ENCODE data around the gene CLDND1. TPM values are rescaled to one million over a fixed set of nuclear protein-coding genes. Genes with fewer than 3 reads are reported as not detected.
A peak's percentile ranks its signal among the peaks of the same experiment; 100 is the strongest.

Gene CLDND1
- total RNA-seq, 8 experiments from 2014 or later: 60.3 to 101 (median 74.3) TPM

DNA sequence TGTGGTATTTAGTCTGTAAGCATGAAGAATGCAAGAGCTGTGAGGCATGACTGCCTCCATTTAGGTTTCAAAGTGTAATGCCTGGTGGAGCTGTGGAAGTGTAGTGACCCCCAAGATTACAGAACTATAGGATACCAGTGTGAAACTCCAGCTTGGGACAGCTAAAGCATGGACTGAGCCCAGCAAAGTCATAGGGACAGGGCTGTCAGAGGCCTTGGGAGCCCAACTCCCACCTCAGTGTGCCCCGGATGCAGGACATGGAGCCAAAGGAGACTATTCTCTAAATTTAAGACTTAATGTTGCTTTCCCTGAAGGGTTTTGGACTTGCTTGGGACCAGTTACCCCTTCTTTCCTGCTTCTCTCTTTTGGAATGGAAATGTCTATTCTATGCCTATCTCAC lies 19.9 kb upstream of the CLDND1 start:
- H3K27ac ChIP-seq: no peak overlapping the region
- WGBS, 10 experiments: 14 to 100% (median 60%) methylated on average over 1 of the region's 1 CpG; no CpG with 5 or more reads in 7 of the 10 experiments
- in situ Hi-C loops (cut with MboI; ENCODE audit: low pct_unique_long_range_greater_than_20kb in 2 of 9, low sequenced_read_pairs in 9 of 9, unreplicated experiment in 9 of 9): no loop called here
- ATAC-seq (replicated peaks in 6 of 8): no peak
- H3K4me1 ChIP-seq (replicated peaks in 1 of 2): no peaks in the 10 kb centered on the region
- H3K4me3 ChIP-seq: no peak overlapping the region

- WGBS, 10 experiments: 33 to 100% (median 93%) methylated on average over 1 of the region's 1 CpG; no CpG with 5 or more reads in 2 of the 10 experiments
- no peak for ATAC-seq (replicated peaks in 6 of 8)
- H3K4me1 ChIP-seq (replicated peaks in 1 of 2): no peaks in the 10 kb centered on the region
- in situ Hi-C loops (cut with MboI; ENCODE audit: low pct_unique_long_range_greater_than_20kb in 2 of 9, low sequenced_read_pairs in 9 of 9, unreplicated experiment in 9 of 9): no loop called here
- no peak overlapping the region for H3K27ac ChIP-seq
- H3K4me3 ChIP-seq: no peak overlapping the region
These were observed 19.0 kb upstream of the CLDND1 start for GRCh38 chr3:98541695-98542094.

DNA sequence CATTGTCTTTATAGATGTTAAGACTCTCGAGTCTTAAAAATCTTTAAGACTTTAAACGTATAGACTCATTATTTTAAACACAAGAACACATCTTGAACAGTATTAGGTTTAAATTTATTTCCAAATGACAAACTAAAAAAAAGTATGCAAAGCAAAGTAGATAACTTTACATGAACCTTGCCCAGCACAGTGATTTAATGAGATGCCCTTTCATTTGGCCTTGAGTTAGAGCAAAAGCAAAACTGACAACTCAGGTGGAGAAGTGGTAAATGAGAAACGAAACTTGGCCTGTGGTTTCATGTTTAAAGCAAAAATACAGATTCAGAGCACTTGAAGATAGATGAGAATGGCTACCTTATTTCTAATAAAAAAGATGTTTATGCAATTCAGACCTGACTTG lies 17.6 kb upstream of the CLDND1 start:
- WGBS, 10 experiments: 35 to 91% (median 86%) methylated on average over 1 to 3 of the region's 3 CpGs; no CpG with 5 or more reads in 1 of the 10 experiments
- in situ Hi-C loops (cut with MboI; ENCODE audit: low pct_unique_long_range_greater_than_20kb in 2 of 9, low sequenced_read_pairs in 9 of 9, unreplicated experiment in 9 of 9): no loop called here
- ATAC-seq (replicated peaks in 6 of 8): no peak
- H3K4me3 ChIP-seq: no peak overlapping the region
- H3K27ac ChIP-seq: no peak overlapping the region
- no peaks in the 10 kb centered on the region for H3K4me1 ChIP-seq (replicated peaks in 1 of 2)

GRCh38 chr3:98536456-98537017 lies 13.8 kb upstream of the CLDND1 start:
- in situ Hi-C loops (cut with MboI; ENCODE audit: low pct_unique_long_range_greater_than_20kb in 2 of 9, low sequenced_read_pairs in 9 of 9, unreplicated experiment in 9 of 9): no loop called here
- no peak for ATAC-seq (replicated peaks in 6 of 8)
- Histone ChIP-seq H3K27ac (no peak overlapping the region), H3K4me1 (replicated peaks in 1 of 2) (no peaks in the 10 kb centered on the region), H3K4me3 (no peak overlapping the region)
- 58 to 100% (median 89%) methylated on average over 1 to 6 of the region's 6 CpGs for WGBS, 10 experiments

- no peak overlapping the region for H3K27ac ChIP-seq
- in situ Hi-C loops (cut with MboI; ENCODE audit: low pct_unique_long_range_greater_than_20kb in 2 of 9, low sequenced_read_pairs in 9 of 9, unreplicated experiment in 9 of 9): no loop called here
- ATAC-seq (replicated peaks in 6 of 8): no peak
- H3K4me3 ChIP-seq: no peak overlapping the region
- 22 to 100% (median 92%) methylated on average over 1 of the region's 1 CpG for WGBS, 10 experiments
- H3K4me1 ChIP-seq (replicated peaks in 1 of 2): peaks cover 0 to 4% of the 10 kb centered on the region in 2 donors
These were observed 12.0 kb upstream of the CLDND1 start for GRCh38 chr3:98534734-98535133.

GRCh38 chr3:98534168-98534567 lies 11.5 kb upstream of the CLDND1 start:
- H3K27ac ChIP-seq: no peak overlapping the region

GRCh38 chr3:98532709-98533571 lies 10.2 kb upstream of the CLDND1 start:
- in situ Hi-C loops (cut with MboI; ENCODE audit: low pct_unique_long_range_greater_than_20kb in 2 of 9, low sequenced_read_pairs in 9 of 9, unreplicated experiment in 9 of 9): no loop called here
- no peak overlapping the region for H3K27ac ChIP-seq
- ATAC-seq (replicated peaks in 6 of 8): no peak
- H3K4me1 ChIP-seq (replicated peaks in 1 of 2): peaks cover 0 to 7% of the 10 kb centered on the region in 2 donors
- 40 to 100% (median 90%) methylated on average over 1 to 6 of the region's 6 CpGs; no CpG with 5 or more reads in 2 of the 10 experiments for WGBS, 10 experiments
- H3K4me3 ChIP-seq: no peak overlapping the region

More at GRCh38 chr3:98534168-98534567, 11.5 kb upstream of the CLDND1 start:
- no peak for ATAC-seq (replicated peaks in 6 of 8)
- Histone ChIP-seq H3K4me3 (no peak overlapping the region), H3K4me1 (replicated peaks in 1 of 2) (peaks cover 0 to 7% of the 10 kb centered on the region in 2 donors)
- 86 to 100% (median 96%) methylated on average over 1 to 2 of the region's 2 CpGs for WGBS, 10 experiments
- in situ Hi-C loops (cut with MboI; ENCODE audit: low pct_unique_long_range_greater_than_20kb in 2 of 9, low sequenced_read_pairs in 9 of 9, unreplicated experiment in 9 of 9): no loop called here

GRCh38 chr3:98532275-98532637 lies 9.6 kb upstream of the CLDND1 start:
- no peak overlapping the region for H3K27ac ChIP-seq
- ATAC-seq (replicated peaks in 6 of 8): no peak
- peaks cover 0 to 7% of the 10 kb centered on the region in 2 donors for H3K4me1 ChIP-seq (replicated peaks in 1 of 2)
- no peak overlapping the region for H3K4me3 ChIP-seq
- in situ Hi-C loops (cut with MboI; ENCODE audit: low pct_unique_long_range_greater_than_20kb in 2 of 9, low sequenced_read_pairs in 9 of 9, unreplicated experiment in 9 of 9): no loop called here
- 50 to 100% (median 83%) methylated on average over 1 to 4 of the region's 5 CpGs; no CpG with 5 or more reads in 5 of the 10 experiments for WGBS, 10 experiments

GRCh38 chr3:98531622-98532274 lies 9.0 kb upstream of the CLDND1 start, which contains the start of gene GPR15:
TSS of gene GPR15 (plus strand) at chr3:98531978. CDS start at chr3:98532034, 56 bp downstream.
- 38 to 100% (median 70%) methylated on average over 1 to 7 of the region's 7 CpGs; no CpG with 5 or more reads in 1 of the 10 experiments for WGBS, 10 experiments
- Histone ChIP-seq H3K4me3 (no peak within 1 kb of the TSS), H3K27ac (no peak within 1 kb of the TSS), H3K4me1 (replicated peaks in 1 of 2) (peaks cover 0 to 7% of the 10 kb centered on the region in 2 donors)
- no peak for ATAC-seq (replicated peaks in 6 of 8)
- in situ Hi-C loops (cut with MboI; ENCODE audit: low pct_unique_long_range_greater_than_20kb in 2 of 9, low sequenced_read_pairs in 9 of 9, unreplicated experiment in 9 of 9): no loop called here

- in situ Hi-C loops (cut with MboI; ENCODE audit: low pct_unique_long_range_greater_than_20kb in 2 of 9, low sequenced_read_pairs in 9 of 9, unreplicated experiment in 9 of 9): no loop called here
- Histone ChIP-seq H3K4me3 (no peak overlapping the region), H3K4me1 (replicated peaks in 1 of 2) (peaks cover 0 to 7% of the 10 kb centered on the region in 2 donors), H3K27ac (no peak overlapping the region)
- 0 to 100% (median 83%) methylated on average over 1 to 2 of the region's 2 CpGs for WGBS, 10 experiments
- no peak for ATAC-seq (replicated peaks in 6 of 8)
These were observed 8.0 kb upstream of the CLDND1 start for GRCh38 chr3:98530676-98531075.

DNA sequence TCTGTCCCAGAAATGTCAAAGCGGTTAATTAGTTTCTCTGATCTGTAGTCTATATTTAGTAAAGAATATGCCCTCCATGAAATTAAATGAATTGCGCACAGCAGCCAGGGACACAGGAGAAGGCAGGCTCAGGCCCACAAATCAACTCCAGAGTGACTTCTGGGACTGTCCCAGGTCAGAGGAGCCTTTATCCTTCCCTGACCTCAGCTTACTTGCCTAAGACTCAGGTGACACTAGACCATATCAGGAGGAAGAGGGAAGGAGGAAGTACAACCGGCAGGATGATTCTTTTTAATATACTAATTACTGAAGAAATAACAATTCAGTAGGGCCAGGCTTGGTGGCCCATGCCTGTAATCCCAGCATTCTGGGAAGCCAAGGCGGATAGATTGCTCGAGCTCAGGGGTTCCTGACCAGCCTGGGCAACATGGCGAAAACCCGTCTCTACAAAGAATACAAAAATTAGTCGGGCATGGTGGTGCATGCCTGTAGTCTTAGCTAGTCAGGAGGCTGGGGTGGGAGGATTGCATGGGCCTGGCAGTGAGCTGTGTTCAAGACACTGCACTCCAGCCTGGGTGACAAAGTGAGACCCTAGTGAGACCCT lies 7.3 kb upstream of the CLDND1 start:
- 31 to 100% (median 70%) methylated on average over 1 to 8 of the region's 8 CpGs; no CpG with 5 or more reads in 3 of the 10 experiments for WGBS, 10 experiments
- Histone ChIP-seq H3K27ac (no peak overlapping the region), H3K4me3 (no peak overlapping the region), H3K4me1 (replicated peaks in 1 of 2) (peaks cover 0 to 7% of the 10 kb centered on the region in 2 donors)
- in situ Hi-C loops (cut with MboI; ENCODE audit: low pct_unique_long_range_greater_than_20kb in 2 of 9, low sequenced_read_pairs in 9 of 9, unreplicated experiment in 9 of 9): no loop called here
- peak in 4 of 8 experiments; percentile 65 to 73 (median 69) for ATAC-seq (replicated peaks in 6 of 8)

DNA sequence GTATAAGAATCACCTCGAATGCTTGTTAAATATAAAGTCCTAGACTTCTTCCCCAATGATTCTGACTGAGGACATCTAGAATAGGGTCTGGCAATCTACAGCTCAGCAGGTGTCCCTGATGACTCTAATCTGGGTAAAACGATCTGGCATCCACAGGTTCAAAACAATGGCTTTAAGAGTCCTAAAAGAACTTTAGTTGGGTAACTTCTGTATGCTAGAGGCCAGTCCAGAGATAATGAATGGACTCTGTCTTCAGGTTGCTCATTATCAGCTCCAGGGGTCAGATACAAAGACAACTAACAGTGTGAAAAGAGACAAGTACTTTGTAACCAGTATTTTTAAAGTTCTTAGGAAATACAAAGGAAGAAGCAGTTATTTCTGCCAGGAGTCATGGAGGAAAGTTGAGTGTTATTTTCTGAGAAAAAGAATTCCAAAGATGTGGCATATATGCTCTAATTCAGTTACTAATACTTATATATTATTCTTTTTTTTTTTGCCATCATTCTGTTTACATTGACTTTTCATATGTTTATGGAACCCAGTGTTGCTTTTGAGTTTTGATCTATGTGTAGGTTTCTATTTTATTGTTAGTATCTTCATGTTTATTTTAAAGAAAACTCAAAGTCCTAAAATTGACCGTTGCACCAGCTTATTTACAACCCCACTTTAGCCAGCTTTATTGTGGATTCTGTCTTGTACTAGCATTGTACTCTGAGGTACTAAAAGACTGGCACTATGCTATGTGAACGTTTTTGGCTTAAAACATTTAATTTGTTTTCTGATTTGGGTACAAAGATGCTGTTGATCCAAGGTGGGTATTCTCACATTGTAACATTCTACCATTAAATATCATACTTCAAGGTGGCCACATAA lies 6.0 kb upstream of the CLDND1 start:
- 4 to 90% (median 46%) methylated on average over 1 to 4 of the region's 4 CpGs for WGBS, 10 experiments
- Histone ChIP-seq H3K27ac (no peak overlapping the region), H3K4me1 (replicated peaks in 1 of 2) (peaks cover 0 to 7% of the 10 kb centered on the region in 2 donors), H3K4me3 (no peak overlapping the region)
- in situ Hi-C loops (cut with MboI; ENCODE audit: low pct_unique_long_range_greater_than_20kb in 2 of 9, low sequenced_read_pairs in 9 of 9, unreplicated experiment in 9 of 9): no loop called here
- ATAC-seq (replicated peaks in 6 of 8): no peak
